ENCODE measurements around the gene GJB1.
A peak's percentile ranks its signal among the peaks of the same experiment; 100 is the strongest.
"Not testable (repeated sequence)": the region's sequence is repeated elsewhere in the genome, so short reads cannot be mapped to it uniquely, and the experiment has no call there.

GJB1 gene

GRCh38 chrX:71222929-71223328 is at the start of gene GJB1:
GJB1 (plus strand) TSS chrX:71223224; CDS start chrX:71223708, 484 bp downstream.
- no peak within 1 kb of the TSS for H3K27ac ChIP-seq (ENCODE audit: low read length)
- DNase-seq (ENCODE audit: low read depth, low spot score): no peak
- no peaks in the 10 kb centered on the region for H3K36me3 ChIP-seq (ENCODE audit: control insufficient read depth, insufficient read depth, low read length)
- WGBS (ENCODE audit: insufficient coverage, insufficient read length): no CpG with 5 or more reads among the region's 18 CpGs
- no peak within 1 kb of the TSS for H3K4me3 ChIP-seq (ENCODE audit: low read length)
- H3K9me3 ChIP-seq (ENCODE audit: control insufficient read depth, insufficient read depth, low read length): no peaks in the 10 kb centered on the region
- H3K27me3 ChIP-seq (ENCODE audit: control insufficient read depth, insufficient read depth, low read length): no peaks in the 10 kb centered on the region
- no peaks in the 10 kb centered on the region; the same call in 1 of the 2 replicates for H3K4me1 ChIP-seq (ENCODE audit: control insufficient read depth, insufficient read depth, low read length)

- DNase-seq (ENCODE audit: low read depth, low spot score): no peak
- peaks cover 2% of the 10 kb centered on the region; the same call in 1 of the 2 replicates for H3K4me1 ChIP-seq (ENCODE audit: control insufficient read depth, insufficient read depth, low read length)
- H3K9me3 ChIP-seq (ENCODE audit: control insufficient read depth, insufficient read depth, low read length): no peaks in the 10 kb centered on the region
- H3K36me3 ChIP-seq (ENCODE audit: control insufficient read depth, insufficient read depth, low read length): no peaks in the 10 kb centered on the region
- H3K27me3 ChIP-seq (ENCODE audit: control insufficient read depth, insufficient read depth, low read length): no peaks in the 10 kb centered on the region
- WGBS (ENCODE audit: insufficient coverage, insufficient read length): no CpG with 5 or more reads among the region's 2 CpGs
- no peak overlapping the region for H3K4me3 ChIP-seq (ENCODE audit: low read length)
- no peak overlapping the region for H3K27ac ChIP-seq (ENCODE audit: low read length)
These were observed 49.6 kb upstream of the GJB1 start for GRCh38 chrX:71173440-71173839.

GRCh38 chrX:71174795-71175194 is 48.2 kb upstream of the GJB1 start:
- no CpG with 5 or more reads among the region's 1 CpG for WGBS (ENCODE audit: insufficient coverage, insufficient read length)
- no peak overlapping the region for H3K27ac ChIP-seq (ENCODE audit: low read length)
- H3K36me3 ChIP-seq (ENCODE audit: control insufficient read depth, insufficient read depth, low read length): no peaks in the 10 kb centered on the region
- DNase-seq (ENCODE audit: low read depth, low spot score): no peak
- no peak overlapping the region for H3K4me3 ChIP-seq (ENCODE audit: low read length)
- H3K9me3 ChIP-seq (ENCODE audit: control insufficient read depth, insufficient read depth, low read length): no peaks in the 10 kb centered on the region
- H3K4me1 ChIP-seq (ENCODE audit: control insufficient read depth, insufficient read depth, low read length): peaks cover 2% of the 10 kb centered on the region; the same call in 1 of the 2 replicates
- no peaks in the 10 kb centered on the region for H3K27me3 ChIP-seq (ENCODE audit: control insufficient read depth, insufficient read depth, low read length)

GRCh38 chrX:71175531-71175930 is 47.5 kb upstream of the GJB1 start:
- no peak overlapping the region for H3K27ac ChIP-seq (ENCODE audit: low read length)
- H3K36me3 ChIP-seq (ENCODE audit: control insufficient read depth, insufficient read depth, low read length): no peaks in the 10 kb centered on the region
- no CpG with 5 or more reads among the region's 5 CpGs for WGBS (ENCODE audit: insufficient coverage, insufficient read length)
- no peaks in the 10 kb centered on the region for H3K27me3 ChIP-seq (ENCODE audit: control insufficient read depth, insufficient read depth, low read length)
- no peak for DNase-seq (ENCODE audit: low read depth, low spot score)
- no peaks in the 10 kb centered on the region for H3K9me3 ChIP-seq (ENCODE audit: control insufficient read depth, insufficient read depth, low read length)
- H3K4me3 ChIP-seq (ENCODE audit: low read length): no peak overlapping the region
- peaks cover 2% of the 10 kb centered on the region; the same call in 1 of the 2 replicates for H3K4me1 ChIP-seq (ENCODE audit: control insufficient read depth, insufficient read depth, low read length)

GRCh38 chrX:71177327-71177726 is 45.7 kb upstream of the GJB1 start:
- H3K9me3 ChIP-seq (ENCODE audit: control insufficient read depth, insufficient read depth, low read length): no peaks in the 10 kb centered on the region
- no peak for DNase-seq (ENCODE audit: low read depth, low spot score)
- WGBS (ENCODE audit: insufficient coverage, insufficient read length): no CpG with 5 or more reads among the region's 3 CpGs
- no peaks in the 10 kb centered on the region for H3K27me3 ChIP-seq (ENCODE audit: control insufficient read depth, insufficient read depth, low read length)
- no peak overlapping the region for H3K27ac ChIP-seq (ENCODE audit: low read length)
- H3K4me1 ChIP-seq (ENCODE audit: control insufficient read depth, insufficient read depth, low read length): no peaks in the 10 kb centered on the region
- no peak overlapping the region for H3K4me3 ChIP-seq (ENCODE audit: low read length)
- no peaks in the 10 kb centered on the region for H3K36me3 ChIP-seq (ENCODE audit: control insufficient read depth, insufficient read depth, low read length)

GRCh38 chrX:71178908-71179307 is 44.1 kb upstream of the GJB1 start:
- no CpG with 5 or more reads among the region's 4 CpGs for WGBS (ENCODE audit: insufficient coverage, insufficient read length)
- DNase-seq (ENCODE audit: low read depth, low spot score): no peak
- H3K4me3 ChIP-seq (ENCODE audit: low read length): no peak overlapping the region
- no peak overlapping the region for H3K27ac ChIP-seq (ENCODE audit: low read length)
- H3K9me3 ChIP-seq (ENCODE audit: control insufficient read depth, insufficient read depth, low read length): no peaks in the 10 kb centered on the region
- H3K36me3 ChIP-seq (ENCODE audit: control insufficient read depth, insufficient read depth, low read length): no peaks in the 10 kb centered on the region
- H3K27me3 ChIP-seq (ENCODE audit: control insufficient read depth, insufficient read depth, low read length): no peaks in the 10 kb centered on the region
- H3K4me1 ChIP-seq (ENCODE audit: control insufficient read depth, insufficient read depth, low read length): no peaks in the 10 kb centered on the region; the same call in 1 of the 2 replicates

- DNase-seq (ENCODE audit: low read depth, low spot score); H3K4me1 ChIP-seq (ENCODE audit: control insufficient read depth, insufficient read depth, low read length); H3K36me3 ChIP-seq (ENCODE audit: control insufficient read depth, insufficient read depth, low read length); H3K9me3 ChIP-seq (ENCODE audit: control insufficient read depth, insufficient read depth, low read length); H3K27me3 ChIP-seq (ENCODE audit: control insufficient read depth, insufficient read depth, low read length); H3K4me3 ChIP-seq (ENCODE audit: low read length); H3K27ac ChIP-seq (ENCODE audit: low read length): not testable (repeated sequence)
- no CpG with 5 or more reads among the region's 9 CpGs for WGBS (ENCODE audit: insufficient coverage, insufficient read length)
These were observed 42.3 kb upstream of the GJB1 start for GRCh38 chrX:71180579-71181265.

- no CpG with 5 or more reads among the region's 10 CpGs for WGBS (ENCODE audit: insufficient coverage, insufficient read length)
- Histone ChIP-seq H3K4me3 (ENCODE audit: low read length) (peak overlapping the region; percentile 30; the same call in 1 of the 2 replicates), H3K36me3 (ENCODE audit: control insufficient read depth, insufficient read depth, low read length) (no peaks in the 10 kb centered on the region), H3K27ac (ENCODE audit: low read length) (no peak overlapping the region), H3K4me1 (ENCODE audit: control insufficient read depth, insufficient read depth, low read length) (no peaks in the 10 kb centered on the region; the same call in 1 of the 2 replicates), H3K27me3 (ENCODE audit: control insufficient read depth, insufficient read depth, low read length) (no peaks in the 10 kb centered on the region), H3K9me3 (ENCODE audit: control insufficient read depth, insufficient read depth, low read length) (no peaks in the 10 kb centered on the region)
- no peak for DNase-seq (ENCODE audit: low read depth, low spot score)
These were observed 41.5 kb upstream of the GJB1 start for GRCh38 chrX:71181558-71181909.

GRCh38 chrX:71181910-71182799 is 40.9 kb upstream of the GJB1 start:
- peak; percentile 74 for DNase-seq (ENCODE audit: low read depth, low spot score)
- H3K9me3 ChIP-seq (ENCODE audit: control insufficient read depth, insufficient read depth, low read length): no peaks in the 10 kb centered on the region
- no peaks in the 10 kb centered on the region for H3K27me3 ChIP-seq (ENCODE audit: control insufficient read depth, insufficient read depth, low read length)
- peak overlapping the region; percentile 30; the same call in 1 of the 2 replicates for H3K4me3 ChIP-seq (ENCODE audit: low read length)
- H3K27ac ChIP-seq (ENCODE audit: low read length): no peak overlapping the region
- H3K36me3 ChIP-seq (ENCODE audit: control insufficient read depth, insufficient read depth, low read length): no peaks in the 10 kb centered on the region
- H3K4me1 ChIP-seq (ENCODE audit: control insufficient read depth, insufficient read depth, low read length): no peaks in the 10 kb centered on the region; the same call in 1 of the 2 replicates
- WGBS (ENCODE audit: insufficient coverage, insufficient read length): no CpG with 5 or more reads among the region's 42 CpGs

- DNase-seq (ENCODE audit: low read depth, low spot score): no peak
- no CpG with 5 or more reads among the region's 2 CpGs for WGBS (ENCODE audit: insufficient coverage, insufficient read length)
- Histone ChIP-seq H3K27ac (ENCODE audit: low read length) (no peak overlapping the region), H3K4me1 (ENCODE audit: control insufficient read depth, insufficient read depth, low read length) (no peaks in the 10 kb centered on the region; the same call in 1 of the 2 replicates), H3K36me3 (ENCODE audit: control insufficient read depth, insufficient read depth, low read length) (no peaks in the 10 kb centered on the region), H3K9me3 (ENCODE audit: control insufficient read depth, insufficient read depth, low read length) (no peaks in the 10 kb centered on the region), H3K4me3 (ENCODE audit: low read length) (no peak overlapping the region), H3K27me3 (ENCODE audit: control insufficient read depth, insufficient read depth, low read length) (no peaks in the 10 kb centered on the region)
These were observed 40.2 kb upstream of the GJB1 start for GRCh38 chrX:71182871-71183270.
